Stimulated activated CD4-positive, alpha-beta T cell treated with anti-CD3 and anti-CD28 coated beads, Interleukin-15, amount 100 ng/mL, for 1 hour (primary cell): ENCODE measurements around the gene MERTK.
"Not testable (repeated sequence)": the region's sequence is repeated elsewhere in the genome, so short reads cannot be mapped to it uniquely, and the experiment has no call there.

ENCODE experiments used
- DNase-seq, 2 donors: peaks; one replicate each; pipeline ENCODE4 v3.0.0-alpha.2; 2020; ENCODE audit warnings: low read depth in 1 of 2, low spot score in 1 of 2

Gene MERTK

DNA sequence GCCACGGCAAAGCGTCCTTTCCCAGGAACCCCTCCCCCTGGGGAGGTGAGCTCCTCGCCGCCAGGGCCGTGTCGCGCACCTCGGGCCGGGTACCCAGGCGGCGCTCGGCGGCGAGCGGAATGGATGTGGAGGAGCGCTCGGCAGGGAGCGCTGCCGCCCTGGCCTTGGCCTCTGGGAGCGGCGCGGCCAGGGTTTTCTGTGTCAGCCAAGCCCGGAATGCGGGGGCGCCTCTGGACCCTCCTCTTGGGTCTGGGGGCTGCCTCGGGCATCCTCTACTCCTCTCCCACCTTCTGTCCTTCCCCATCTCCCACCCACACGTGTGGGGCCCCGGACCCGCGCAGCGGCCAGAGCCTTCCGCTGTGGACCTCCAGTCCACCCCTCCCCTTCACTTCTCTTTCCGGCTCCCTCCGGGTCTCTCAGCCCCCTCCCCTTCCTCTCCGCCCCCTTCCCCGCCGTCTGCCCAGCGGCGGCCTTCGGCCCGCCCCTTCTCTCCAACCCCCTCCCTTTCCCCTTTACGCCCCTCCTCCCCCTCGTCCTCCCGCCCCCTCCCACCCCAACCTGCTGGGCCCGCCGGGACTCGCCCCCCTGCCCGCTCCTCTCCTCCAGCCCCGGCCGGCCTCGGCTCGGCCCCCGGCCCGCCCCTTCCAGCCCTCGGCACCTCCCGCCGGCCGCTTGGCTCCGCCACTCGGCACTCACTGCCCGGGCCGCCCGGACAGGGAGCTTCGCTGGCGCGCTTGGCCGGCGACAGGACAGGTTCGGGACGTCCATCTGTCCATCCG lies at the start of gene MERTK:
Gene MERTK (plus strand): TSS at position 684 of the 779 bp plus-strand sequence. CDS start 129 bp downstream, outside the sequence.
- DNase-seq, result peak in 1 of 2 donors; percentile 42

DNA sequence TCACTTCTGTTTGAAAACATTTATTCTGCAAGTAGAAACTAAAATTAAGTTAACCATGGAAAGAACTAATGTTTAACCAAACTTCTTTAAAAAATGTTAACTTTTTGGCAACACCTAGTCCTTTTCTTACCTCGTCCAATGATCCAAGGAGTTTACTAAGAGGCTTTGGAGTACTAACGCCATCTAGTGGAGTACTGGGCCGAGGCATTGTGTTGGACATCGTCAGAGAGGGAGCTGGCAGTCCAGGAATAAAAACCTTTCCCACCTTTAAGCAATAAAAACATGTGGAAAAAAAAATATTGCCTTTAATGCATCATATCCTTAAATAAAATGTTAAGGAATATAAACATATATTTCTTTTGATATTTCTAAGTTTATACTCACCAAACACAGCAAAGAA lies 47.8 kb upstream of the MERTK start:
- not testable (repeated sequence) for DNase-seq

DNA sequence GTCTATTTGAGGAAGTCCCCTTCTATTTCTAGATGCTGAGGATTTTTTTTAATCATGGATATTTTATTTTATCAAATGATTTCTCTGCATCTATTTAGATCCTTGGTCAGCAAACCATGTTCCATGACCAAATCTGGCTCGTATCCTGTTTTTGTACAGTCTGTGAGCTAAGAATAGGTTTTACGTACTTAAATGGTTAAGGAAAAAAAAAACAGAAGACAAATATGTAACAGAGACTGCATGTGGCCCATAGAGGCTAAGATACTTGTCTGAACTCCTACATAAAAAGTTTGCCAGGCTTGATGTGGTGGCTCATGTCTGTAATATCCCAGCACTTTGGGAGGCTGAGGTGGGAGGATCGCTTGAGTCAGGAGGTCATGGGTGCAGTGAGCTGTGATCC lies 45.9 kb upstream of the MERTK start:
- not testable (repeated sequence) for DNase-seq

DNA sequence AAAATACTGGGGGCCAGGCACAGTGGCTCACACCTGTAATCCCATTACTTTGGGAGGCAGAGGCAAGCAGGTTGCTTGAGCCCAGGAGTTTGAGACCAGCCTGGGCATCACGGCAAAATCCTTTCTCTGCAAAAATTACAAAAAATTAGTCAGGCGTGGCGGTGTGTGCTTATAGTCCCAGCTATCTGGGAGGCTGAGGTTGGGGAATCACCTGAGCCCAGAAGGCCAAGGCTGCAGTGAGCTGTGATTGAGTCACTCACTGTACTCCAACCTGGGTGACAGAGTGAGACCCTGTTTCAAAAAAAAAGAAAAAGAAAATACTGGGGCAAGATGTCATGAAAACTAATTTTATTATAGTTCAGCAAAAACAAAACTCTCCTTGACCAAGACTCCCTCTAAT lies 38.4 kb upstream of the MERTK start:
- DNase-seq, result not testable (repeated sequence)

DNA sequence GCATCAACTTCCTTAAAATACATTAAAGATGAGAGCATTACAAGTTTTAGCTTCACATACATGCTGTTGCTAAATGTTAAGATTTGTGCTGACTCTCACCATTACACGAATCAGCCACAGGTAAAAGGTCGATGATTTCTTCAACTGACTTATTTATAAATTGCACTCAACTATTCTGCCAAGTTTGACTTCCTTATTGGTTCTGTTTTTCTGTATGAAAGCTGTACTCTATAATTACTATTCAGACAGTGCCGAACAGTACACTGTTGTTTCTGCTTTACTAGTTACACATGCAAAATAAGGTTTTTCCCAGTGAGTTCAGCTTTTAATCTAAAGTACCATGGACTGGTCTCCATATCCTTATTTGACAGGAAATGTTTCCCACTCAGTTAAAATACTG lies 33.3 kb upstream of the MERTK start:
- not testable (repeated sequence) for DNase-seq

DNA sequence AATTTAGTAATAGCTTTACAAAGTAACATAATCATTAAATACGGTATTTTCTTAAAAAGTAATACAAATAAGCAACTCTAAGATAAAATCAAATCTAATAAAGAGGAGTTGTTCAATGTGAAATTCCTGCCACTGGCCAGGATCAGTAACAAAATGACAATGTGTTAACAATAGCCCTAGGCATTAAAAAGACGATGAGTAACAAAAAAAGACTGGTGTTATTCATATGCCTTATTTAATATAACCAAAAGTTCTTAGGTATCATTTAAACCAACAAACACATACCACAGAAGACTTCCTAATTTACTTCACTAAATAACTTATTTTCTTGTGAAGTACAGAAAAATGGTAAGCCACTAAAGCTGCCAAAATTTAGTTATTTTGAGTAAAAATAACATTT lies 25.6 kb upstream of the MERTK start:
- not testable (repeated sequence) for DNase-seq

DNA sequence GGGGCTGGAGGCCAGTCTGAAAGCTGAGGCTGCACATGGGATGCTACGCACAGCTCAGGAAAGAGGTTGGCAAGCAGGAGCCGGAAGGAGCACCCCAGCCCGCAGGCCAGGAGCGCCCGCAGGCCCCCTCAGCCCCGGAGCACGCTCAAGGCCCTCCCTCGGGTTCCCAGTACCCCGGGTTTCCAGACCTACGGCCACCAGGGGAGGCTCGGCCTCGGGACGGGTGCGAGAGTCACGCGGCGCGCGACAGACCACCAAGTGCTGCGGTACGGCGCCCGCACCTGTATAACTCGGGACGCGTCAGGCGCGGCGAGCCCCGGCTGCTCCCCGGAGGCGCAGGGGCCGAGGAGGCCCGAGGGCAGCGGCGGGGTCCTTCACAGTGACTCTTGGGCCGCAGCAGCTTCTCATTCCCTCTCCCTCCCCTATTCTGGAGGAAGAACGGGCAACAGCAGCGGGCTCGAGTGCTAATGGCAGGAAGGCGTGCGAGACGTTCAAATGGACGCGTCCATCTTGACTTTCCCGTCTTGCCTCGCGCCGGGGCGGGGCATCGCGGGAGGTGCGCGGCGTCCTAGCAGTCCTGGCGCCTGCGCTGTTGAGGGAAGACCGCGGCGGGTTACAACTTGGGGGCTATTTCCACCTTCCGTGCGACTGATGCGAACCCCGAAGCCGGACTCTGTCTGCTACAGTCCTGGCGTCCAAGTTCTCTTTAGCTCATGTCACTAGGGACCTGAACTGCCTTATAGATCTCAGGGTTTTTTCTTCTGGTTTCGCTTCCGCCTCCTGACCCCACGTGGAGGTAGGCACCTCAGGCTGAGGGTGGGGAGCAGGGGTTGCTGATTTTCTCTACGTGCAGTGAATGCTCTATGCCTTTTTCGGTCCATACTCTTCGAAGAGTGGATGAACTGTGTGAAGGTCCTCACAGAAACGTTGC lies 14.5 kb upstream of the MERTK start, which contains the start of gene ANAPC1:
Gene ANAPC1 (minus strand): TSS at position 533 of the 931 bp plus-strand sequence. CDS start 3,368 bp downstream, outside the sequence.
- DNase-seq, result peak; percentile 64 to 80

DNA sequence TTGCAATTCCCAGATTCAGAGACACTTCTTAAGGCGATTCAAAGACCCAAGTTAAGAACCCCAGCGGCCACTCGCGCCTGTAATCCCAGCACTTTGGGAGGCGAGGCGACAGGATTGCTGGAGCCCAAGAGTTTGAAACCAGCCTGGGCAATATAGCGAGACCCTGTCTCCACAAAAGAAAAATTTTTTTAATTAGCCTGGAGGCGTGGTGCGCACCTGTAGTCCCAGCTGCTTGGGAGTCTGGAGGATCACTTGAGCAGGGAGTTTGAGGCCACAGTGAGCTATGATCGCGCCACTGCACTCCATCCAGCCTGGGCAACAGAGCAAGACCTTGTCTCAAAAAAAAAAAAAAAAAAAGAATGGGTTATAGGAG lies 13.8 kb upstream of the MERTK start:
- no peak for DNase-seq

DNA sequence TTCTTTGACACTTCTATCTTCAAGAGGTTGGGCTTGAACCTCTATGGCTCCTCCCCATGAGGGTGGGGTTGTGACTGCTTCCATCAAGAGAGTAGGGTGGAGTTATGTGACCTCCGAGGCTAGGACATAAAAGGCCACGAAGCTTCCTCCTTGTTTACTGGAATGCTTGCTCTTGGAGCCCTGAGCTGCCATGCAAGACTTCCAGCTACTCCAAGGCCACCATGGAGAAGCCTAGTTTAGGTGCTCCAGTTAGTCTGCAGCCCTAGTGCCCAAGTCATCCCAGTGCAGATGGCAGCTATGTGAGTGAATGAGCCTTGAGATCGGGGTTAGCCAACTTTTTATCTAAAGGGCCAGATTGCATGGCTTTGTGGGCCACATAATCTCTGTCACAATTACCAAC lies 2.4 kb upstream of the MERTK start:
- DNase-seq, result no peak

DNA sequence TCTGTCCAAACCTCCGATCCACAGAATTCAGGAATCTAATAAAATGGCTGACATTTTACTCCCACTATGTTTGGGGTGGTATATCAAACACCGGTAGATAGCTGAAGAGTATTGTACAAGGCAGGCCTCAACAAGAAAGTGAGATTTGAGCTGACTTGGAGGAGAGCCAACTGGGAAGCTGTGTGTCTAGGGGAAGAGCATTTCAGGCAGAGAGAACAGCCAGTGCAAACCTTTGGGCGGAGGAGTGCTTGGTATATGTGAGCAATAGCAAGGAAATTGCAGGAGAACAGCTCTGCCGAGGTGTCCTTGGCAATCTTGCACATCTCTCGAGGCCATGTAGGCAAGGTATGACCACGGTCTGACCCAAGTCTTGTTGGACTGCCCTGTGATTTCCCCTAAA lies 1.8 kb upstream of the MERTK start:
- DNase-seq, result no peak

DNA sequence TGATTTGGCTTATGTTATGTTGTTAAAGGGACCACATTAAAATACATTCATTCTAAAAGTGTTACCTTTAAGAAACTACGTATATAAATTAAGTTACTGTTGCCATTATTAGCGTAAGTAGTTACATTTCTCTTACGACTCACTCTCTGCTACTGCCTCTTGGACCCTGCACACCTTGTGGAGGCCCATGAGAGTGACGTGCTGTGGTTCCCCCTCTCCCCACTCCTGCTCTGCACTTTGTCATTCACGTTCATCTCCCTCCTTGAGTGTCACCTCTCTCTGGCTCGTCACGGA lies 830 bp upstream of the MERTK start:
- no peak for DNase-seq

DNA sequence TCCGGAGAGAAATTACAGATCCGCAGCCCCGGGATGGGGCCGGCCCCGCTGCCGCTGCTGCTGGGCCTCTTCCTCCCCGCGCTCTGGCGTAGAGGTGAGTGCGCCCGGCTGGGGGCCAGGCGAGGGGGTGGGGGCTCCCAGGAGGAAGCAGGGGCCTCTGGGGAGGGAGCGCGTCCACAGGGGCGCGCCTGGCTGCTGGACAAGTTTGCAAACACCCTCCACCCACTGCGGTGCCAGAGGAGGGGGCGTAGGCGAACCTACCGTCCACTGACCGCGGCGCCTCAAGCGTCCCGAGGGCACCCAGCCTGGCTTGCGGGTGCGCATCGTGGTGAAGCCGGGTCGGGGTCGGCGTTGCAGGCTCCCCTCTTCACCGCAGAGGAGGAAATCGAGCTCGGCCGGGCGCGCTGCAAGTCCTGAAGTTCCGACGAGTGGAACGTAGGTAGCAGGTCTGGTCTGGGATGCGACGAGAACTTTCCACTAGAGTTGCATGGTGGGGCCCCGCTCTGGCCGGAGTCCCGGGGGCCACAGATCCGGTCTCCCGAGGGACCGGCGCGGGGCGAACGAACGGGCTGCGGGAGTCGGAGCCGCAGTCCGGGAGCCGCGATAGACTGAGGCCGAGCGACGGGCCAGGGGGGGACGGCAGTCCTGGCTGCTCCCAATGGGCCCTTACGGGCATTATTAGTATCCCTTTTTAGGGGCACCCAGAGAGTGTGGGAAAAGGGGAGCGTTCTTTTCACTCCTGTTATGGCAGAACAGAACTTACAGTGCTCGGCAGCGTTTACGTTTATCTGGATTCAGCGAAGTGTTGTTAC lies 502 bp downstream of the MERTK start:
- no peak for DNase-seq

DNA sequence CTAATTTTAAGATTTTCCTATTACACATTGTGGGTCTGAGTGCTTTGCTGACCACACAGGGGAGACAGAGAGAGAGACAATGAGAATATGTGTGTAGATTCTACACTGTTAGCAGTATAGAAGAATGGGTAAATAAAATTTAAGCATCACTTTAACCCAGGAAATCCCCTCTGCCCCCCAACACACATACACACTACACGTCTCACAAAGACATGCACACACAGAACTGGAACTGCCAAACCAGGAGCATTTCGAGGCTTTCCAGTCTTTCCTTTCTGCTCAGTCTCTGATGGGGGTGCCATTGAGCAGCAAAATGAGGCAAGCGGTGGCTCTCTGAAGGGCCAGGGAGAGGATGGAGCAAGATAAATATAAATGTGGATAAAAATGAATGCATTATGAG lies 2.5 kb downstream of the MERTK start:
- DNase-seq, result no peak

DNA sequence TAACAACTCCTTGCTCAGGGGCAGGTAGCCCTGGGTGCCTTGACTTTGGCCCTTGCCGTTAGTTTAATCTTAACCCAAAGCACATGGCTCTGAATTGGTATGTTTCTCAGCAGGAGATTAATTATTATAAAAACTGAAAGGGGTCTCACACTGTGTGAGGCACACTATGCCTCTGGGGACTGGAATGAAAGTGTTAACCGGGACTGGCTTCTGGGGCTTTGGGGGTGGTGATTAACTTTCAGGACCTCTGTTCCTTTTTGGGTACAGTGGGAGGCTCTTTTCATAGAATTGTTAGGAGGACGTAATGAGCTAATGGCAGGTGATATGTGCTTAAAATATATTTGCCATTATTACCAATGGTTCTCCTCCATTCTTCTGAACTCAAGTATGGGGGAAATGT lies 5.1 kb downstream of the MERTK start:
- DNase-seq, result no peak

DNA sequence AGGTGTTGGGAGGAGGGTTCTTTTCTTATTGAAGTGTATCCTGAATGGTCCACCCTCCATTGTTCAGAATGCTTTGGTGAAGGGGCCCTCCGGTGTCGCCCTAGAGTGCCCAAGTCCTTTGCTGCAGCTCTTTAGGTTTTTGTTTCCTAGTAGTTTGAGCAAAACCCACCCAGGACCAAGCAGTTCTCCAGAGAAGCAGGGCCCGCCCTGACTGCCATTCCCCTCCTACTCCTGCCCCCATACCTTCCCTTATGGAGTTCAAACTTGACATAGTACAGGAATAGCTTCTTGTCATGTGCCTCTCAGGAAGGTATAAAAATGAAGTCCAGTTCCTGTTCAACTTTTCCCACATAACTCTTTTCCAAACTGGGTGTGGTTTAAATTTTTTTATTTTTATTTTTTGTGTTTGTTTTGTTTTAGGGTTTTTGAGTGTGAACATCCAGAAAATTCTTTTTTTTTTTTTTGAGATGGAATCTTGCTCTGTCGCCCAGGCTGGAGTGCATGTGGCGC lies 5.6 kb downstream of the MERTK start:
- DNase-seq, result no peak

DNA sequence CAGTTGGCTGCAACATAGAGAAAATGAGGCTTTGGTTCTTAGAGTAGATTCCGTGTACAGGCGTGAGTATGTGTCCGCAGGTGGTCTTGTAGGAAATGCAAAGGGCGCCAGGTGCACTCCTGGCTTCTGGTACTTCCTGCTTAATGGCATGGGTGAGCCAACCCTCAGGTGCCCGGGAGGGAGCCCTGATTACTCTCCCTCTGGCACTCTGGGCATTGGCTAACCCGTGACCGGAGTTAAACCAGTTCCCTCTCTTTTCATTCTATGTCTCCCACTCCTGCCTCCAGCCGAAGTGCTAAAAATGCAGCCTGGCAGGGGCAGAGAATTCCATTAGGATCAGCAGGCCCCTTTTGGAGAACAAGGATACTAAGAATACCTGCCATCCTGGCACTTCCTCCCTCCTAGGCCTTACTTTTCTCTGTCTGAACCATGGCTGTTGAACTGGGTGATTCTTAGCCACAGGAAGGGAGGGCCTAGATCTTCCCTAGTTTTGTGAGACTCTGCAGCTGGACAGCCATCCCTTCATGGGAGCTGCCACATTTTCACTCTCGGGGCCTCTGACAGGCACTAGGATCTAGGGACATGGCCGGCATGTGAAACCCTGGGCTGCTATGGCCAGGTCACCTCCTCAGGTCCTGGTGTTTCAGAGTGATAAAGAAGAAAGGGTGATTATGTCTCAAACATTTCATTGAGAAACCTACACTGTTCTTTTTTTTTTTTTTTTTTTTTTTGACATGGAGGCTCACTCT lies 6.5 kb downstream of the MERTK start:
- no peak for DNase-seq

DNA sequence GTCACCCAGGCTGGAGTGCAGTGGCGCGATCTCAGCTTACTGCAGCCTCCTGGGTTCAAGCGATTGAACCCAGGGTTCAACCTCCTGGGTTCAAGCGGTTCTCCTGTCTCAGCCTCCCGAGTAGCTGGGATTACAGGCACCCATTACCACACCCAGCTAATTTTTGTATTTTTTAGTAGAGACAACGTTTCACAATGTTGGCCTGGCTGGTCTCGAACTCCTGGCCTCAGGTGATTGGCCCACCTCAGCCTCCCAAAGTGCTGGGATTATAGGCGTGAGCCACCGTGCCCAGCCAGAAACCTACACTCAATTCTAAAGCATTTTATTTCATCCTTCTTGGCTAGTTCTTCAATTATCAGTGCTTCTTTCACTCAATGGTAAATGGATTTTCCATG lies 7.1 kb downstream of the MERTK start:
- DNase-seq, result not testable (repeated sequence)

DNA sequence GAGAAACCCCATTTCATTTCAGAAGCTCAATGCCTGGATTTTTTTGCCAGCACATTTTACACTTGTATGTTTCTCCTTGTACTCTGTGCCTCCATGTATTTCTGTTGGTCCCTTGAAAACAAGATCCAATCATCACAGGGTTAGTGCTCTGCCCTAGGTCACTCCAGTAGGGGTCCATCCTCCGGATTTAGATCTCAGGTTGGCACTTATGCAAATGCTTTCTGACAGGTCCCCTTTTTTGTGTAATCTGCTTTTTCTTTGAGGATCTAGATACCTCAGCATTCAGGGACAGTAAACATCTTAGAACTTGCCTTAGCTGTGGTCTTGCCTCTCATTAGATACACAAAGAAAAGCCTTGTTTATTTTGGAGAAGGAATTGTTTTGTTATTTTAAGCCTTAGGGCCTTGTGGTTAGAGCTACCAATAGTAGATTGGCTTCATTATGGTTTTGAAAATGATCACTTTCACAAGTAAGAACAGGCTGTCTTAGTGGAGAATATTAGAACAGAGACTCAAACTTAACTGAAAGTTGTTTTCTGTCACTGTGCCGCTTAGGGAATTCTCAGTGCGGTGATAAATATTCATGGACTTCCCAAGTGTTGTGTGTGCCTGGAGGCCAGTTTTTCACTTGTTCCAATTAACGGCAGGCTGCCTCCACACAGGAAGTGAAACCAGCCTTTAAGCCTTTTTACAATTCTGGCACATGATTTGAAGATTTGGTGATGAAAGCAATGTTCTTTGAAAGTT lies 7.8 kb downstream of the MERTK start:
- no peak for DNase-seq

DNA sequence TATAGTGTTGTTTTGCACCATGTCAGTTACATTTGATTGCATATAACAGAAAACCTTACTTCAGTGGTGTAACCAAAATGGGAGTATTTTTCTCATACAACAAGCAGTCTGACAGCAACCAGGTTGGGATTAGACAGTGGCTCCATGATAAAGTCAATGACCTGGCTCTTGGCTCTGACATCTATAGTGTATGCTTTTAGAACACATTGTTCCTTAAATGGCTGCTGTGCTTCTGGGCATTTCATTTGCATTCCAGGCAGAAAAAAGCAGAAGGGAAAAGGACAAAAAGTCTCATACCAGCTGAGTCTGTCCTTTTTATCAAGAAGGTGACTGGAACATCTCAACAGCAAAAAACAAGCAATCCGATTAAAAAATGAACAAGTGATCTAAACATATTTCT lies 10.2 kb downstream of the MERTK start:
- no peak for DNase-seq

DNA sequence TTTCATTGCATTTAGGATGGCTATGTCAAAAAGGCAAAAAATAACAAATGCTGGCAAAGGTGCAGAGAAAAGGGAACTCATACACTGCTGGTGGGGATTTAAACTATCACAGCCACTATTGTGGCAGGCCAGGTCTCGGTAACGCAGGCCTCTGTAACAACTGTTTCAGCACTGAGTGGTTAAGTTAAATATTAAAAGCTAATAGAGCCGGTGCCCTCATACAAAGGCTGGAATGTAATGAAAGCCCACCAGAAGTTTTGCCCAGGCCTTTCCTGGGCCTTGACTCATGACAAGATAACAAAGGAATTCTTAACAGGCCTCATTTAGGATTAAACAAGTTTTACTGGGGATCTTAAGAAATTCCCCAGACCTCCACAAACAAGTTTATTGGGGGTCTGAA lies 10.7 kb downstream of the MERTK start:
- DNase-seq, result no peak
